ENCODE results near the gene MAU2. TPM values are rescaled to one million over a fixed set of nuclear protein-coding genes. Genes with fewer than 3 reads are reported as not detected.

Gene MAU2
- total RNA-seq, 2 donors from 2014 or later: 52.5 to 106 TPM

DNA sequence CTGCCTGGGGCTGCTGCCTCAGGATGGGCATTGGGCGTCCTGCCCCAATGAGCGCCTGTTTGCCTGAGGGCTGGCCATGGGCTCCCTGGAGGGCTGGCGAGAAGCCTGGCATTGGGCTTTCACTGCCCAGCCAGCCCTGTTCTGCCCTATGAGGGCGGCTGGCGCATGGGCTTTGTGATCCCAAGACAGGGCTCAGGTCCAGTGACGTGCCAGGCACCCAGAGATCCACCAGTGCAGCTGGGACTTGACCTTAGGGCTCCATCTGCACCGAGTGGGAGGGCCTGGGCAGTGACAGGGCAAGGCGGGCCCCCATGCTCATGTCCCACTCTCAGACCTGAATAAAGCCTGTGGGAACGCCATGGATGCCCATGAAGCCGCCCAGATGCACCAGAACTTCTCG, 34.3 kb downstream of the MAU2 start:
- intact Hi-C loops (cut with DNase I): no loop called here
- Histone ChIP-seq H3K27ac (no peak overlapping the region), H3K27me3 (replicated peaks; ENCODE audit: insufficient read depth) (no peaks in the 10 kb centered on the region), H3K9me3 (no peaks in the 10 kb centered on the region), H3K4me3 (no peak overlapping the region), H3K4me1 (replicated peaks) (no peaks in the 10 kb centered on the region), H3K36me3 (peaks cover 27 to 30% of the 10 kb centered on the region in 2 donors)
- TF ChIP-seq, protein P1, sequence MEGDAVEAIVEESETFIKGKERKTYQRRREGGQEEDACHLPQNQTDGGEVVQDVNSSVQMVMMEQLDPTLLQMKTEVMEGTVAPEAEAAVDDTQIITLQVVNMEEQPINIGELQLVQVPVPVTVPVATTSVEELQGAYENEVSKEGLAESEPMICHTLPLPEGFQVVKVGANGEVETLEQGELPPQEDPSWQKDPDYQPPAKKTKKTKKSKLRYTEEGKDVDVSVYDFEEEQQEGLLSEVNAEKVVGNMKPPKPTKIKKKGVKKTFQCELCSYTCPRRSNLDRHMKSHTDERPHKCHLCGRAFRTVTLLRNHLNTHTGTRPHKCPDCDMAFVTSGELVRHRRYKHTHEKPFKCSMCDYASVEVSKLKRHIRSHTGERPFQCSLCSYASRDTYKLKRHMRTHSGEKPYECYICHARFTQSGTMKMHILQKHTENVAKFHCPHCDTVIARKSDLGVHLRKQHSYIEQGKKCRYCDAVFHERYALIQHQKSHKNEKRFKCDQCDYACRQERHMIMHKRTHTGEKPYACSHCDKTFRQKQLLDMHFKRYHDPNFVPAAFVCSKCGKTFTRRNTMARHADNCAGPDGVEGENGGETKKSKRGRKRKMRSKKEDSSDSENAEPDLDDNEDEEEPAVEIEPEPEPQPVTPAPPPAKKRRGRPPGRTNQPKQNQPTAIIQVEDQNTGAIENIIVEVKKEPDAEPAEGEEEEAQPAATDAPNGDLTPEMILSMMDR (IDR thresholded peaks at IDR 0.05): no peak
- TF ChIP-seq POLR2A (IDR thresholded peaks at IDR 0.05): no peak
- TF ChIP-seq POLR2AphosphoS5 (IDR thresholded peaks at IDR 0.05): no peak
- DNase-seq (ENCODE audit: low spot score): no peak
- 94% methylated on average over 9 of the region's 11 CpGs for WGBS

GRCh38 chr19:19355606-19356139, 35.0 kb downstream of the MAU2 start:
- no peak overlapping the region for H3K4me3 ChIP-seq
- no peak overlapping the region for H3K27ac ChIP-seq
- no peaks in the 10 kb centered on the region for H3K27me3 ChIP-seq (replicated peaks; ENCODE audit: insufficient read depth)
- TF ChIP-seq POLR2AphosphoS5 (IDR thresholded peaks at IDR 0.05): no peak
- TF ChIP-seq POLR2A (IDR thresholded peaks at IDR 0.05): no peak
- TF ChIP-seq, protein P1 (IDR thresholded peaks at IDR 0.05): no peak
- H3K4me1 ChIP-seq (replicated peaks): no peaks in the 10 kb centered on the region
- intact Hi-C loops (cut with DNase I): no loop called here
- no peak for DNase-seq (ENCODE audit: low spot score)
- H3K36me3 ChIP-seq: peaks cover 27 to 30% of the 10 kb centered on the region in 2 donors
- no peaks in the 10 kb centered on the region for H3K9me3 ChIP-seq
- 92% methylated on average over 14 of the region's 18 CpGs for WGBS

GRCh38 chr19:19356500-19356899, 35.9 kb downstream of the MAU2 start:
- no peaks in the 10 kb centered on the region for H3K9me3 ChIP-seq
- WGBS: 93% methylated on average over 11 of the region's 11 CpGs
- no peak overlapping the region for H3K27ac ChIP-seq
- DNase-seq (ENCODE audit: low spot score): no peak
- H3K4me3 ChIP-seq: no peak overlapping the region
- peaks cover 27 to 30% of the 10 kb centered on the region in 2 donors for H3K36me3 ChIP-seq
- intact Hi-C loops (cut with DNase I): no loop called here
- H3K4me1 ChIP-seq (replicated peaks): no peaks in the 10 kb centered on the region
- TF ChIP-seq, protein P1 (IDR thresholded peaks at IDR 0.05): no peak
- TF ChIP-seq POLR2A (IDR thresholded peaks at IDR 0.05): no peak
- TF ChIP-seq POLR2AphosphoS5 (IDR thresholded peaks at IDR 0.05): no peak
- H3K27me3 ChIP-seq (replicated peaks; ENCODE audit: insufficient read depth): no peaks in the 10 kb centered on the region

DNA sequence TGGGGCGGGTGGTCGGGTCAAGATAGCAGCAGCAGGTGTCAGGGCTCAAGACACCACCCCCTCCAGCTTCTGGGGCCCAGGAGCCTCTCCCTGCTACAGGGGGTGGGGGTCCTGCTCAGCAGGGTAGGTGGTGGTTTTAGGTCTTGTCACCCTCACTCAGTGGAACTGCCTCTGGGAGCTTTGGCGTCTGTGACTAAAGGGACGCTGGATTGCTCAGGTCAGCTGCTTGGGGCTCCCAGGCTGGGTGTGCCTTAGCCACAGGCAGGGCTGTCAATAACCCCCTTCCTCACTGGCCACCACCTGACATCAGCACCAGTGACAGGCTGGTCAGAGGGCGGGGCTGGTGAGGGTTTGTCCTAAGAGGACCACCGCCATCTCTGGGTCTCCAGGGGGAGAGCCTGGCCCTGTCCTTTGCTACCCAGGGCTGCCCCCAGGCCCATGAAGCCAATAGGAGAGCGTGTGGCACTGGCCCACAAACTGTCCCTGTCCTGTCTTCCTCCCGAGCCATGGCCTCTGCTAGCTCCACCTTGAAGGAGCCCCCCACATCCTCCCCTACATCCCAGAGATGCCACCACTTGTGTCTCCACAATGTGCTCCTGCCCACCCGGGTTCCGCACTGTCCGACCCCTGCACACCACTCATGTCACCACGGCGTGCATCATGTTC, 36.4 kb downstream of the MAU2 start:
- H3K4me1 ChIP-seq (replicated peaks): no peaks in the 10 kb centered on the region
- WGBS: 89% methylated on average over 13 of the region's 13 CpGs
- no peak overlapping the region for H3K27ac ChIP-seq
- intact Hi-C loops (cut with DNase I): no loop called here
- no peaks in the 10 kb centered on the region for H3K27me3 ChIP-seq (replicated peaks; ENCODE audit: insufficient read depth)
- peaks cover 27 to 30% of the 10 kb centered on the region in 2 donors for H3K36me3 ChIP-seq
- H3K4me3 ChIP-seq: no peak overlapping the region
- no peak for TF ChIP-seq POLR2AphosphoS5 (IDR thresholded peaks at IDR 0.05)
- TF ChIP-seq POLR2A (IDR thresholded peaks at IDR 0.05): no peak
- TF ChIP-seq, protein P1 (IDR thresholded peaks at IDR 0.05): no peak
- H3K9me3 ChIP-seq: no peaks in the 10 kb centered on the region
- no peak for DNase-seq (ENCODE audit: low spot score)

DNA sequence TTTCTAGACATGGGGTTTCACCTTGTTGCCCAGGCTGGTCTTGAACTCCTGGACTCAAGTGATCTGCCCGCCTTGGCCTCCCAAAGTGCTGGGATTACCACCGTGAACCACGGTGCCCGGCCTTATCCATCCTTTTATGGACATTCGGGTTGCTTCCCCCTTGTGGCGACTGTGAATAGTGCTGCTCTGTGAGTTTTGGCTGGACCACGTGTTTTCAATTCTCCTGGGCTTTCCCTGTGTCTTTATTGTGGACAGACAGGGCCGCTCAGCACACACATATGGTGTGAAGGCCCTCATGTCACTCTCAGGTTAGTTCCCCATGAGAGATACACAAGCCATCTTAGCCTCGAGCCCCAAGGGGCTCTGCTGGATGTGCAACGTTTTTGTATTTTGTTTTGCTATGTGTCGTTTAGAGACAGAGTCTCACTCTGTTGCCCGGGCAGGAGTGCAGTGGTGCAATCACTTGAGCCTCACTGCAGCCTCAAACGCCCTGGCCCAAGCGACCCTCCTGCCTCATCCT, 40.5 kb downstream of the MAU2 start:
- intact Hi-C loops (cut with DNase I): no loop called here
- TF ChIP-seq POLR2AphosphoS5 (IDR thresholded peaks at IDR 0.05) (peak; percentile 78), POLR2A (IDR thresholded peaks at IDR 0.05) (no peak)
- TF ChIP-seq, protein P1 (IDR thresholded peaks at IDR 0.05): peak; percentile 18 to 84 (median 73)
- peak; percentile 73 for DNase-seq (ENCODE audit: low spot score)

More for the DNA sequence above, 40.5 kb downstream of the MAU2 start:
- Histone ChIP-seq H3K4me1 (replicated peaks) (no peaks in the 10 kb centered on the region), H3K9me3 (no peaks in the 10 kb centered on the region), H3K27ac (no peak overlapping the region), H3K36me3 (peaks cover 5% of the 10 kb centered on the region in 2 donors), H3K4me3 (no peak overlapping the region), H3K27me3 (replicated peaks; ENCODE audit: insufficient read depth) (no peaks in the 10 kb centered on the region)
- 10% methylated on average over 14 of the region's 14 CpGs for WGBS

All from prostate gland (tissue), 2 donors.